ENCODE data around the gene DNM2.
"Not testable (repeated sequence)": the region's sequence is repeated elsewhere in the genome, so short reads cannot be mapped to it uniquely, and the experiment has no call there.

The DNM2 gene

GRCh38 chr19:10870955-10871603 is 153.2 kb downstream of the DNM2 start, which contains the start of gene CARM1:
CARM1 (plus strand) TSS chr19:10871553; CDS start chr19:10871703, 150 bp downstream.
- Histone ChIP-seq H3K9me3 (ENCODE audit: low read depth, low read length) (no peaks in the 10 kb centered on the region), H3K27ac (peak within 1 kb of the TSS; percentile 86), H3K9ac (ENCODE audit: insufficient read length) (peak within 1 kb of the TSS; percentile 93), H3K4me3 (peak within 1 kb of the TSS; percentile 89), H3K36me3 (ENCODE audit: insufficient read depth, low read length) (no peaks in the 10 kb centered on the region)
- DNase-seq (ENCODE audit: low read depth, low spot score) = peak; percentile 78
- TF ChIP-seq POLR2AphosphoS5 (IDR thresholded peaks at IDR 0.05; ENCODE audit: borderline replicate concordance, low read depth, low read length) (no peak), EZH2 (IDR thresholded peaks at IDR 0.05) (no peak), FOXP2 (optimal IDR thresholded peaks at IDR 0.05; ENCODE audit: control extremely low read depth, extremely low read length, insufficient read depth) (peak; percentile 60)

GRCh38 chr19:10871711-10872545 is 154.0 kb downstream of the DNM2 start:
- peak overlapping the region; percentile 93 for H3K9ac ChIP-seq (ENCODE audit: insufficient read length)
- H3K4me3 ChIP-seq = peak overlapping the region; percentile 89
- no peaks in the 10 kb centered on the region for H3K9me3 ChIP-seq (ENCODE audit: low read depth, low read length)
- H3K36me3 ChIP-seq (ENCODE audit: insufficient read depth, low read length) = no peaks in the 10 kb centered on the region
- no peak for DNase-seq (ENCODE audit: low read depth, low spot score)
- no peak for TF ChIP-seq EZH2 (IDR thresholded peaks at IDR 0.05)
- peak; percentile 47; the same call in 1 of the 2 replicates for TF ChIP-seq POLR2AphosphoS5 (IDR thresholded peaks at IDR 0.05; ENCODE audit: borderline replicate concordance, low read depth, low read length)
- TF ChIP-seq FOXP2 (optimal IDR thresholded peaks at IDR 0.05; ENCODE audit: control extremely low read depth, extremely low read length, insufficient read depth) = no peak
- H3K27ac ChIP-seq = peak overlapping the region; percentile 86

GRCh38 chr19:10872546-10873107 is 154.7 kb downstream of the DNM2 start:
- Histone ChIP-seq H3K36me3 (ENCODE audit: insufficient read depth, low read length) (no peaks in the 10 kb centered on the region), H3K9ac (ENCODE audit: insufficient read length) (peak overlapping the region; percentile 93), H3K4me3 (peak overlapping the region; percentile 89), H3K27ac (peak overlapping the region; percentile 86), H3K9me3 (ENCODE audit: low read depth, low read length) (no peaks in the 10 kb centered on the region)
- no peak for DNase-seq (ENCODE audit: low read depth, low spot score)
- TF ChIP-seq EZH2 (IDR thresholded peaks at IDR 0.05) (no peak), POLR2AphosphoS5 (IDR thresholded peaks at IDR 0.05; ENCODE audit: borderline replicate concordance, low read depth, low read length) (no peak), FOXP2 (optimal IDR thresholded peaks at IDR 0.05; ENCODE audit: control extremely low read depth, extremely low read length, insufficient read depth) (no peak)

GRCh38 chr19:10874024-10874423 is 156.1 kb downstream of the DNM2 start:
- Histone ChIP-seq H3K36me3 (ENCODE audit: insufficient read depth, low read length) (no peaks in the 10 kb centered on the region), H3K27ac (0 out of 2 replicates have a peak overlapping the region, but pooled peaks have one; percentile 46), H3K9me3 (ENCODE audit: low read depth, low read length) (no peaks in the 10 kb centered on the region), H3K9ac (ENCODE audit: insufficient read length) (no peak overlapping the region), H3K4me3 (no peak overlapping the region)
- TF ChIP-seq EZH2 (IDR thresholded peaks at IDR 0.05) (no peak), POLR2AphosphoS5 (IDR thresholded peaks at IDR 0.05; ENCODE audit: borderline replicate concordance, low read depth, low read length) (no peak), FOXP2 (optimal IDR thresholded peaks at IDR 0.05; ENCODE audit: control extremely low read depth, extremely low read length, insufficient read depth) (no peak)
- no peak for DNase-seq (ENCODE audit: low read depth, low spot score)

- Histone ChIP-seq H3K27ac (0 out of 2 replicates have a peak overlapping the region, but pooled peaks have one; percentile 22), H3K9ac (ENCODE audit: insufficient read length) (no peak overlapping the region), H3K4me3 (no peak overlapping the region), H3K9me3 (ENCODE audit: low read depth, low read length) (no peaks in the 10 kb centered on the region), H3K36me3 (ENCODE audit: insufficient read depth, low read length) (no peaks in the 10 kb centered on the region)
- TF ChIP-seq EZH2 (IDR thresholded peaks at IDR 0.05) (no peak), FOXP2 (optimal IDR thresholded peaks at IDR 0.05; ENCODE audit: control extremely low read depth, extremely low read length, insufficient read depth) (no peak), POLR2AphosphoS5 (IDR thresholded peaks at IDR 0.05; ENCODE audit: borderline replicate concordance, low read depth, low read length) (no peak)
- no peak for DNase-seq (ENCODE audit: low read depth, low spot score)
Measured at GRCh38 chr19:10876459-10877240, 158.8 kb downstream of the DNM2 start.

- H3K27ac ChIP-seq = peak overlapping the region; percentile 67
- H3K9ac ChIP-seq (ENCODE audit: insufficient read length); H3K36me3 ChIP-seq (ENCODE audit: insufficient read depth, low read length); H3K4me3 ChIP-seq; DNase-seq (ENCODE audit: low read depth, low spot score); H3K9me3 ChIP-seq (ENCODE audit: low read depth, low read length): not testable (repeated sequence)
Measured at GRCh38 chr19:10877608-10878007, 159.7 kb downstream of the DNM2 start.

- no peaks in the 10 kb centered on the region for H3K36me3 ChIP-seq (ENCODE audit: insufficient read depth, low read length)
- no peak overlapping the region for H3K4me3 ChIP-seq
- DNase-seq (ENCODE audit: low read depth, low spot score) = no peak
- H3K27ac ChIP-seq = peak overlapping the region; percentile 67
- no peak for TF ChIP-seq EZH2 (IDR thresholded peaks at IDR 0.05)
- TF ChIP-seq POLR2AphosphoS5 (IDR thresholded peaks at IDR 0.05; ENCODE audit: borderline replicate concordance, low read depth, low read length) = no peak
- no peak for TF ChIP-seq FOXP2 (optimal IDR thresholded peaks at IDR 0.05; ENCODE audit: control extremely low read depth, extremely low read length, insufficient read depth)
- H3K9me3 ChIP-seq (ENCODE audit: low read depth, low read length) = no peaks in the 10 kb centered on the region
- no peak overlapping the region for H3K9ac ChIP-seq (ENCODE audit: insufficient read length)
Measured at GRCh38 chr19:10878253-10878652, 160.4 kb downstream of the DNM2 start.
